ENCODE data around the gene ZC3H12A. TPM values are rescaled to one million over a fixed set of nuclear protein-coding genes. Genes with fewer than 3 reads are reported as not detected.
A peak's percentile ranks its signal among the peaks of the same experiment; 100 is the strongest.

ZC3H12A gene
- total RNA-seq, 1 donor from 2014 or later = 6.0 TPM

- Mint-ChIP-seq H3K27me3 (peaks cover 32% of the 10 kb centered on the region), H3K9me3 (no peaks in the 10 kb centered on the region), H3K27ac (no peak overlapping the region), H3K36me3 (no peaks in the 10 kb centered on the region), H3K4me1 (ENCODE audit: unreplicated experiment) (peaks cover 16% of the 10 kb centered on the region), H3K4me3 (no peak overlapping the region)
- no peak for TF ChIP-seq CTCF (conservative IDR thresholded peaks at IDR 0.05)
- no peak for DNase-seq (ENCODE audit: extremely low spot score, unreplicated experiment)
Measured at GRCh38 chr1:37468037-37468436, 6.3 kb upstream of the ZC3H12A start.

- no peaks in the 10 kb centered on the region for H3K36me3 Mint-ChIP-seq
- no peak for DNase-seq (ENCODE audit: extremely low spot score, unreplicated experiment)
- peaks cover 22% of the 10 kb centered on the region for H3K4me1 Mint-ChIP-seq (ENCODE audit: unreplicated experiment)
- H3K27ac Mint-ChIP-seq = no peak overlapping the region
- no peak overlapping the region for H3K4me3 Mint-ChIP-seq
- H3K27me3 Mint-ChIP-seq = peaks cover 42% of the 10 kb centered on the region
- H3K9me3 Mint-ChIP-seq = no peaks in the 10 kb centered on the region
- no peak for TF ChIP-seq CTCF (conservative IDR thresholded peaks at IDR 0.05)
Measured at GRCh38 chr1:37469386-37469785, 5.0 kb upstream of the ZC3H12A start.

GRCh38 chr1:37471345-37472231 is 2.8 kb upstream of the ZC3H12A start:
- Mint-ChIP-seq H3K27ac (peak overlapping the region; percentile 85), H3K9me3 (no peaks in the 10 kb centered on the region), H3K36me3 (no peaks in the 10 kb centered on the region), H3K4me1 (ENCODE audit: unreplicated experiment) (peaks cover 22% of the 10 kb centered on the region), H3K27me3 (peaks cover 42% of the 10 kb centered on the region), H3K4me3 (peak overlapping the region; percentile 55)
- DNase-seq (ENCODE audit: extremely low spot score, unreplicated experiment) = no peak
- no peak for TF ChIP-seq CTCF (conservative IDR thresholded peaks at IDR 0.05)

- no peak for TF ChIP-seq CTCF (conservative IDR thresholded peaks at IDR 0.05)
- no peaks in the 10 kb centered on the region for H3K9me3 Mint-ChIP-seq
- no peaks in the 10 kb centered on the region for H3K36me3 Mint-ChIP-seq
- H3K4me1 Mint-ChIP-seq (ENCODE audit: unreplicated experiment) = peaks cover 26% of the 10 kb centered on the region
- H3K27me3 Mint-ChIP-seq = peaks cover 42% of the 10 kb centered on the region
- H3K4me3 Mint-ChIP-seq = peak overlapping the region; percentile 78
- H3K27ac Mint-ChIP-seq = peak overlapping the region; percentile 85
- no peak for DNase-seq (ENCODE audit: extremely low spot score, unreplicated experiment)
Measured at GRCh38 chr1:37472281-37472680, 2.1 kb upstream of the ZC3H12A start.

- peaks cover 39% of the 10 kb centered on the region for H3K27me3 Mint-ChIP-seq
- no peak for TF ChIP-seq CTCF (conservative IDR thresholded peaks at IDR 0.05)
- H3K27ac Mint-ChIP-seq = peak overlapping the region; percentile 57
- H3K36me3 Mint-ChIP-seq = no peaks in the 10 kb centered on the region
- H3K9me3 Mint-ChIP-seq = no peaks in the 10 kb centered on the region
- H3K4me1 Mint-ChIP-seq (ENCODE audit: unreplicated experiment) = peaks cover 30% of the 10 kb centered on the region
- H3K4me3 Mint-ChIP-seq = peak overlapping the region; percentile 78
- DNase-seq (ENCODE audit: extremely low spot score, unreplicated experiment) = no peak
Measured at GRCh38 chr1:37472994-37473393, 1.4 kb upstream of the ZC3H12A start.

All from type B pancreatic cell (in vitro differentiated cells).